NCI-H510A treated with DMSO at 0.1 percent for 48 hours (cell line): Measurements from ENCODE around the gene COPB2.
A peak's percentile ranks its signal among the peaks of the same experiment; 100 is the strongest.

Source experiments
- DNase-seq: peaks from one replicate; lab custom pipeline; 2025; lab: John Stamatoyannopoulos, UW

The COPB2 gene

DNA sequence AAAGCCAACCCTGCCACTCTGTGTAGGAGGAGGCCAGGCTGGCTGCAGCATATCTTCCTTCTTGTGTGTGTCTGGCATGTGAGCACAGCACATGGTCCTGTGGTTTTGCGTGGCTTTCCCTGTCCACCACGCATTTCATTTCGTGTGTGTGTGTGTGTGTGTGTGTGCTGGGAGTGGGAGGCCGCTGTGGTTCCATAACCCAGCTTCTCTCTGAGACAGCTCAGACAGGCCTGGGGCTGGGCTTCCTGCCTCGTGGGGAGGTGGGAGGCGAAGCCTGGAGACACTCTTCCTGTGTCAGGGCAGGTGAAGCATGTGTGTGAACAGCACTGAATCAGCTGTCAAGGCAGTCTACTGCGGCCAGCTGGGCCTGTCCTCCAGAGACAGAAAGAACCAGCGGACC lies 61.6 kb downstream of the COPB2 start:
- DNase-seq, result no peak

DNA sequence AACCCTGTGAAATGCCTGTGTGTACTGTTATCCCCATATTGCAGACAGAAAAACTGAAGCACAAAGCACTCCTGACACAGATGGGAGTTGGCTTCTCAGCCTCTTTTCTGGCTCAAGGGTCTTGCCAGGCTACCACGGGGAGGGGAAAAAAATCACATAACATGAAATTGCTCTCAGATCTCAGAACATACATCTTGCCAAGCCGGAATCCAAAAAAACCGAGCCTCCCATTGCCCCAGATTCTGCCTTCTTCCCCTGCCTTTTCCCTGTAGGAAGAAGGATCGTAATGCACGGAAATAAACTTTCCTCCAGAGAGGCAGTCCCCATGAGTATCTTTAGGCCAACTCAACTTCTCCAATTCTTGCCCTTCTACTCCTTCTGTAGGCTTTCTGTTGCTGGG lies 62.2 kb downstream of the COPB2 start:
- DNase-seq, result no peak

- DNase-seq, result no peak
Measured at GRCh38 chr3:139326707-139327106, 62.7 kb downstream of the COPB2 start.

- no peak for DNase-seq
Measured at GRCh38 chr3:139326131-139326530, 63.3 kb downstream of the COPB2 start.

DNA sequence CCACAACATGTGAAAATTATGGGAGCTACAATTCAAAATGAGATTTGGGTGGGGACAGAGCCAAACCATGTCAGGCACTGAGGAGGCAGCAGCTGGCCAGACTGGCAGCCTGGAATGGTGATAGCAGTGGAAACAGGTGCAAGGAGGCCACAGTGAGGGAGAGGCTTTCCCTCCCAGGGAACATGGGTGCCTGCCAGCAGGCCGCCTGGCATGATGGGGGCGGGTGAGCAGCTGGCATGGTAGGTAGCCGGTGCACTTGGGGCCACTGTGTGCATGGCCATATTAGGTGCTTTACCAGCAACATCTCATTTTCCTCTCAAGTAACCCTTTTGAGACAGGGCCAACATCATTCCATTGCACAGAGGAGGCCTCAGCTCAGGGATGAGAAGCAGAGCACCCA lies 63.9 kb downstream of the COPB2 start:
- DNase-seq, result no peak

DNA sequence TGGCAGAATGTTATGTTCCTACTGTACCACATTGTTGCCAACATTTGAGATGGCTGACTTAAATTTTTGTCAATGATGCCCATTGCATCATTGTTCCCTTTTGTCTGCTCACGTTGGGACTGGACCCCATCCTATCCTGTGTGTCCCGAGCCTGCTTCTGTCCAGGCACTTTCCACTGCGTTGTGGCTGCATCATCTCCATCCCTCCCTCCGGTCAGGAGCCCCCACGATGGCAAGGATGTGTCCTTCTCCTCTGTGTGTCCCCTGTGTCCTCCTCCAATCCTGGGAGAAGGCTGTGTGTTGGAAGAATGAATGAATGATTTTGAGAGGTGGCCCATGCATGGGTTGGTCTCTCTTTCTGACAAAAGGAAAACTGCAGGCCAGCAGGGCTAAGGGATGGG lies 65.0 kb downstream of the COPB2 start:
- no peak for DNase-seq

DNA sequence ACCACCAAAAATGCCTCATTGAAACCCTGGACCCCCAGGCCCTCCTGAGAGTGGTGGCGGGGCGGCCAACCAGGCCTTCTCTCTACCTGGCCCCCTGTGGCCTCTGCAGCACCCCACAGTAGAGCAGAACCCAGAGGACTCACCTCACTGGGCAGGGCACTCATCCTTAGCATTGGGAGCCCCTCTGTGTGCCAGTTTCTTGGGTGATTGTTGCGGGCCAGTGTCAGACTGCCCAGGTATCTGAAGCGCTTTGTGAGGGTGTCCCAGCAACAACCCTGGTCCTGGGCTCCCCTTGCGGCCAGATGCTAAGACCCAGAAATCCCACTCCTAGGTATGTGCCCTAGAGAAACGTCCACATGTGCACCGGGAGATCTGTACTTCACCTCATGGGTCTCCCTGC lies 66.3 kb downstream of the COPB2 start:
- DNase-seq, result no peak

DNA sequence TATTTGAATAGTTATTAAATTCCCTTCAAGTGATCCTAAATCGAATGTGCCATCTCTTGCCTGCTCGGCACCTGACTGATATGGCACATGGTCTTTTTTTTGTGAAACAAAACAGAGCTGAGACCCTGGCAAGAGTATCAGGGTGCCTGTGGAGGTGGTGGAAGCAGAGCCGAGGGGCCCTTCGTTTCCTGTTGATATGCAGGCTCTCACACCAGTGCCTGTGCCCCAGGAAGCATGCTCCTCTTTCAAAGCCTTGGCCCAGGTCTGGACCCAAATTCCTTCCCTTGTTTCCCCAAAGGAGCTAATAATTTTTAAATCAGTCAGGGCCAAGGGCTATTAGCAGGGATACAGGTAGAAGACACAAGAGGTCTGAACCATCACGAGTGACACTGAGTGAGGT lies 67.1 kb downstream of the COPB2 start:
- no peak for DNase-seq

DNA sequence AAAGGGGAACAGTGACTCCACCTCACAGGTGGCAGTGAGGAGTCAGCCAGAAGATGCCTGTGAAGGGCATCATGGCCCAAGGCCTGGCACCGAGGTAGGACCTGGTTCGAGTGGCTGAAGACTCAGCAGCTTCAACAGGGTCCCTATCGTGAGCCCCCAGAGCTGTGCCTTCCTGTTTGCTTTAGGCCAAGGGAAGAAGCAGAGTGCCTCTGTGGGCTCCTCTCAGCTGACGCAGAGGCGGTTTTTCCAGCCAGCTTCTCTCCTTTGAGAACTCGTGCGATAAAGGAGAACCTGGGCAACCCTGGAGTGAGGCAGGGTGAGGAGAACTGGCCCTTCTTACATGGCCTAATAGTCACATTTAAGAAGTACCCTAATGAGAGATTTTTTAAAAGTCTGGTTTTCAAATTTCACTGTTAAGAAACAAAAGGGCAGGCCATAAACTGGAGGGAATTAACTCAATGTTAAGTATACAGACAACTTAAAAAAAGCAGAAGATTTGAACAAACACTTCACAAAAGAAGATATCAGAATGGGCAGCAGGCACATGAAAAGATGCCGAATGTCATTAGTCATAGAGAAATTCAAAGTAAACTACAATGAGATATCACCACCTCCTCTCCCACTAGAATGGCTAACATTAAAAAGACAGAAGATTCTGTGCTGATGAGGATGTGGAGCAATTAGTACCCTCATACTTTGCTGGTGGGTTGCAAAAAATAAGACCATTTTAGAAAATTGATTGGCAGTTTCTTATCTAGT lies 68.7 kb downstream of the COPB2 start:
- DNase-seq, result no peak

DNA sequence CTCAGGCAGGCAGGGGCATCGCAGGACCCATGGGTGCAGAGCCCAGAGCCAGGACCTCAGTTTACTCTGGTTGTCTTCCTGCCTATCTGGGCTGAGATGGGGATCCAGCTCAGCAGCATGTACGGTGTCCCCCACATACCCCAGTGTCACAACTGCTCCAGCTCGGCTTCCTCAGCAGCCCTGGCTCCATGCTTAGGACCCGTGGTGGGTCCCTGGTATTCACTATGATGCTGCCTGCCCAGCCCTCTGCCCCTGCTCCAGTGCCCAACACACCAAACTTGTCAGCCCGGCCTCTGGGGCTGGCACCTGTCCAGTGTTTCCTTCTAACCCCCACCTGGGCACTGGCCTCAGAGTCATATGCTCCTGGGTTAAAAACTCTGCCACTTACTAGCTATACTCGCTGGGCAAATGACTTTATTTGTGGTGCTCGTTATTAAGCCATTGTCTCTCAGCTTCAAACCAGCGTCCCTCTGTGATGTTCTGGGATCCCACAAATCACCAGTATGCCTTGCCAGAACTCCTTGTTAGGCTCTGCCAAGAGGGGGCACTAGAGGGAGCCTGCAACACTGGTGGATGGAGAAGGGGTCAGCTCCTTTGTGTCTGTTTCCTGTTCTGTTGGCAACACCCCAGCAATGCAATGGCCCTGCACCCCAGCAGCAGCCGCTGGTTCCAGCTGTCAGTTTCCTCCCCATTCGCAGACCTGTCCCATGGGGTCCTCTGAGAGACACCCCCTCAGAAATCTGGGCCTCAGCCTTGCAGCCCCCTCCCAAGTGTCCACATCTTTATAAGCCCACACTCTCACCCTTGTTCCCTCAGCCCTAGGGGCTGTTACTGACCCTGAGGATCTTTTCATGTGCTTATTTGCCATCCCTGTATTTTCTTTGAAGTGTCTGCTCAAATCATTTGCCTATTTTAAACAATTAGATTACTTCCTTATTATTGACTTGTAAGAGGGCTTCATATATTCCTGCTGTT lies 69.7 kb downstream of the COPB2 start:
- DNase-seq, result no peak

GRCh38 chr3:139318826-139319225 lies 70.6 kb downstream of the COPB2 start:
- DNase-seq, result no peak

DNA sequence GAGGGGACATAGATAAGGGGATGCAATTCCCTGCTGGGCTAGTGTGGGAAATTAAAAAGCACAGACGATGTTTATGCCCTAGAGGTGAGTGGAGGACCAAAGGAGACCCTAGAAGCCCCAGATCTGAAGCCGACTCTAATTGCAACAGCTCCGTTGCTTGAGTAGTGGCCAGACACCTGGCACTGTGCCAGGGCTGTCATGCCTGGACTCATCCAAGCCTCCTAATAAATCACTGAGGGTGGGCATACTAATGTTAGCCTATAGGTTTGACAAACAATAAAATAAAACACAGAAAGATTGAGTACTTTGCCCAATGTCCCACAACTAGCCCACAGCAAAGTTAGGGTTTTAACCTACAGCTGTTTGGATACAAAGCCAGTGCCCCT lies 71.0 kb downstream of the COPB2 start:
- DNase-seq, result peak; percentile 11

GRCh38 chr3:139317660-139318430 lies 71.6 kb downstream of the COPB2 start:
- DNase-seq, result no peak

DNA sequence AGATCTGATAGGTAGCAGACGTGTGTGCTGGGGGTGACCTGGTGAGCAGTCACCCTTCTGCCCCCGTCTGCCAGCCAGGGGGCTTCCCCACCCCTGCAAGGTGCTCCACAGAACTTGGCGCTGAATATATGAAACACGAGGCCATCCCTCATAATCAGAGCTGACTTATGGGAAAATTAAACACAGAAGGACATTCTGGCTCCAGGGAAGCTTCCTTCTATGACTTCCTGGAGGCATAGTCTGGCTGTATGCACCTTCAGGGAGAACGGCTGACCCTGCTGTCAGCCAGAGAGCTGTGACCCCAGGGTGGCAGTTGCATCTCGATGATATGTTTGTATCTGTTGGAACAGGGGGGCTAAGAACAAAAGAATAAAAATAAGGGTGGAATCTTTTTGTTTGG lies 72.2 kb downstream of the COPB2 start:
- DNase-seq, result no peak

DNA sequence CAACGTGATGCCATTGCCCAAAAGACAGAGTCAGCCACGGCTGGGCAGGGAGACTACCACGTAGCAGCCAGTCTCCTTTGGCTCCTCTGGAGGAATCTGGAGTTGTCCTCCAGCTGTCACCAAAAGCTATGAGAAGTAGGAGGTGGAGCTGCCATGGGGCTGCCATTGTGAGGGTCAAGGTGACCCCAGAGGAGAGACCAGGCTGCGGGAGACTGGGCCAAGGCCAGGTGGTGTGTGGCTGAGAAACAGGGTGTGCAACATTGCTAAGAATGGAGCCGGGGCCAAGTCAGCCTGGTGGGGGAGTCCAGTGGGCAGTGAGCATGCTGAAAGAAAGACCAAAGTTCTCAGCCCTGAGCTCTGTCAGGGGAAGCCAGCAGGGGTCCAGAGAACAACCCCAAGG lies 75.5 kb downstream of the COPB2 start:
- no peak for DNase-seq

DNA sequence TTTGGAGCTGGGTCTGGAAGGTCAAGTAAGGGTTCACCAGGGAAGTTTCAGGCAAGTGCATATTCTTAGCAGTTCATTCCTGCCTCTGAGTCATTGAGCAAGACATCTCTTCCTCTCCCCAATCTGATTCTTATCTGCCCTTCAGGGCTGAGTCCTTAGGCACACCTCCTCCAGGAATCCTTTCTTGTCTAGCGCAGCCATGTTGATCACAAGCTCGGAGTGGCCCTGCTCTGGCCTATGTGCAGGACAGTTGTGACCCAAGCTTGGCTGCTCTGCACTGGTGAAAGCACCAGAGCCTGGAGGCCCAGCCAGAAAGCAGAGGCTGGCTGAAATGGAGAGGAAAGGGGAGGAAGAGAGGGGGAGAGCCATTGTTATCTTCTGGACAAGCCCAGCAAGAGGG lies 76.5 kb downstream of the COPB2 start:
- DNase-seq, result no peak

DNA sequence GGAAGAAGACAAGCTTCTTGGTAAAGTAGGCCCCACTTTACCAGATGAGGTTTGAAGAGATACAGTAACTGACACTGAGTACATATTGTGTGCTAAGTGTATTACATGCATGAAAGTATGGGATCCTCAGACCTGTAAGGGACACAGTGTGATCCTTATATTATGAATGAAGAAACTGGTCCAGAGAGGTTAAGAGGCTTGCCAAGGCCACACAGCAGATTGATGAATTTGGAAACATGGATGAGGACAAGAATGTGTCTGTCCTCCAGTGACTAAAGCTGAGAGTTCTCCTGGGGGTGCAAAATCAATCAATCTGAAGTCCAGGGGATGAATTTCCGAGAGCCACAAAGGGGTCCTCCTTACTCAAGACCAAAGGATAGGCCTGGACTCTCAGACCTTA lies 77.0 kb downstream of the COPB2 start:
- DNase-seq, result no peak

DNA sequence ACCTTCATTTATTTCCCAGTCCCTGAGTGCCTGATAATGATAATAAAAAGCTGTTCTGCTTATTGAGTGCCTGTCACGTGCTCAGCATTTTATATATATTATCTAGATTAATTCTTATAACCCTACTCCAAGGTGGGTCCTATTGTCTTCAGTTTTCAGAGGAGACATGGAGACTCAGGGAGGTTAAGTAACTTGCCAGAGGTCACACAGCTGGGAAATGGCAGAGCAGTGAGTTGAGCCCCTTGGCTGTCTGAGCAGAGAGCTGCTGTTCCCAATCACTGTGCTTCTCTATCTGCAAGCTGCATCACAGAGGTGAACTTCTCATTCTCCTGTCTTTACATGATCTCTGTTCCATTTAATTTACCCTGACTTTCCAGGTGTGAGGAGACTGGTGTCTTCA lies 77.9 kb downstream of the COPB2 start:
- DNase-seq, result no peak

GRCh38 chr3:139310474-139310933 lies 78.9 kb downstream of the COPB2 start:
- DNase-seq, result no peak

DNA sequence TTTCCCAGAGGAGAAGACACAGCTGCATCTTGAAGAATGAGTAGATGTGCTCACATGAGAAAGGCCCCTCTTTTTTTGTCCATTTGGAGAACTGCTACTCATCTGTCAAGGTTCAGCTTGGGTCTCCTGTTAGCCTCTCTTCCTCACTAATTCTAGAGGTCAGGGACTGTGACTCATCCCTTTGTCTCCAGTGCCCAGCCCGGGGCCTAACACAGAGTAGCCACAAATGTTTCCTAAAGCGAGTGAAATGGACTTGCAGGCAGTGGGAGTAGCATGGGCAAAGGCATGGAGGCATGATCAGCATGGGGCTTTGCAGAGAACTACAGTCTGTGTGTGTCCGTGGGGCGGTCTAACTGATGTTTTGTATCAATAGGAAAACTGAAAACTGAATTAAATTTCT lies 79.6 kb downstream of the COPB2 start:
- DNase-seq, result no peak

GRCh38 chr3:139309061-139309591 lies 80.3 kb downstream of the COPB2 start:
- no peak for DNase-seq

GRCh38 chr3:139308560-139308959 lies 80.9 kb downstream of the COPB2 start:
- DNase-seq, result no peak
